ENCODE results near the gene ATP2B2. TPM values are rescaled to one million over a fixed set of nuclear protein-coding genes. Genes with fewer than 3 reads are reported as not detected.

The ATP2B2 gene
- total and polyA plus RNA-seq, 12 donors = 0.37 to 3.0 (median 1.6) TPM

DNA sequence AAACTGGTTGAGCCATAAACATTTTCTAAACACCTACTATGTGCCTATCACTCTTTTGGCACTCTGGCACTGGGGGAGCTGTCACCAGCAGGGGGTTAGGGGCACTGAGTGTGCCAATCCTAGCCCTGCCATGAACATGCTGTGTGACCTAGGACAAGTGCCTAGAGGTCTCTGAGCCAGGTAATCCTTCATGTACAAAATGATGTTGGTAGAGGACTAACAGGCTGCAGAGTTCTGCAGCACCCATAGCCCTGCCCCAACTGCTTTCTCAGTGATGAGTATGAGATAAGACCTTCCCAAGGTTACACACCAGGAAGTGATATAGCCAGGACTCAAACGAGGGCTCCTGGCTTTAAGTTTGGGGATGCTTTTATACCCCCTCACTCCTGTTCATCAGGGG is 99.6 kb downstream of the ATP2B2 start:
- 17 to 34% (median 26%) methylated on average over 1 of the region's 1 CpG for WGBS, 4 donors
- no peaks in the 10 kb centered on the region for H3K9me3 ChIP-seq (replicated peaks in 1 of 3)
- intact Hi-C loops (cut with DNase I) = no loop called here
- no peak overlapping the region for H3K4me3 ChIP-seq
- no peaks in the 10 kb centered on the region for H3K4me1 ChIP-seq (replicated peaks in 1 of 2)
- H3K36me3 ChIP-seq (replicated peaks in 1 of 2) = no peaks in the 10 kb centered on the region
- TF ChIP-seq POLR2A (IDR thresholded peaks at IDR 0.05) = no peak
- no peak for TF ChIP-seq CTCF (IDR thresholded peaks at IDR 0.05)
- H3K27me3 ChIP-seq = no peaks in the 10 kb centered on the region
- H3K27ac ChIP-seq = no peak overlapping the region
- no peak for DNase-seq

- no peaks in the 10 kb centered on the region for H3K27me3 ChIP-seq
- H3K27ac ChIP-seq = no peak overlapping the region
- no peaks in the 10 kb centered on the region for H3K36me3 ChIP-seq (replicated peaks in 1 of 2)
- no peaks in the 10 kb centered on the region for H3K4me1 ChIP-seq (replicated peaks in 1 of 2)
- WGBS, 4 donors = 71 to 94% (median 85%) methylated on average over 2 to 3 of the region's 3 CpGs
- DNase-seq = no peak
- intact Hi-C loops (cut with DNase I) = no loop called here
- TF ChIP-seq CTCF (IDR thresholded peaks at IDR 0.05) = no peak
- no peak for TF ChIP-seq POLR2A (IDR thresholded peaks at IDR 0.05)
- H3K4me3 ChIP-seq = no peak overlapping the region
- H3K9me3 ChIP-seq (replicated peaks in 1 of 3) = no peaks in the 10 kb centered on the region
These were observed 100.5 kb downstream of the ATP2B2 start for GRCh38 chr3:10404876-10405275.

- TF ChIP-seq CTCF (IDR thresholded peaks at IDR 0.05) (no peak), POLR2A (IDR thresholded peaks at IDR 0.05) (no peak)
- intact Hi-C loops (cut with DNase I) = no loop called here
- H3K4me1 ChIP-seq (replicated peaks in 1 of 2) = no peaks in the 10 kb centered on the region
These were observed 101.0 kb downstream of the ATP2B2 start for GRCh38 chr3:10404377-10404776.

GRCh38 chr3:10401990-10402761 is 103.2 kb downstream of the ATP2B2 start:
- Histone ChIP-seq H3K9me3 (replicated peaks in 1 of 3) (no peaks in the 10 kb centered on the region), H3K4me1 (replicated peaks in 1 of 2) (no peaks in the 10 kb centered on the region), H3K4me3 (no peak overlapping the region), H3K27me3 (no peaks in the 10 kb centered on the region), H3K36me3 (replicated peaks in 1 of 2) (no peaks in the 10 kb centered on the region), H3K27ac (no peak overlapping the region)
- 93 to 97% (median 96%) methylated on average over 10 to 14 of the region's 14 CpGs for WGBS, 4 donors
- TF ChIP-seq POLR2A (IDR thresholded peaks at IDR 0.05) (no peak), CTCF (IDR thresholded peaks at IDR 0.05) (no peak)
- DNase-seq = no peak
- intact Hi-C loops (cut with DNase I) = no loop called here

More at GRCh38 chr3:10404377-10404776, 101.0 kb downstream of the ATP2B2 start:
- 75 to 88% (median 82%) methylated on average over 4 of the region's 4 CpGs for WGBS, 4 donors
- DNase-seq = no peak
- Histone ChIP-seq H3K36me3 (replicated peaks in 1 of 2) (no peaks in the 10 kb centered on the region), H3K27me3 (no peaks in the 10 kb centered on the region), H3K9me3 (replicated peaks in 1 of 3) (no peaks in the 10 kb centered on the region), H3K4me3 (no peak overlapping the region), H3K27ac (no peak overlapping the region)
